C4-2B (cell line): ENCODE data around the gene PNMA6F.
"Not testable (repeated sequence)": the region's sequence is repeated elsewhere in the genome, so short reads cannot be mapped to it uniquely, and the experiment has no call there.

ENCODE experiments used
- H3K27ac ChIP-seq: fragments of 450-650 bp; 2 replicates; pipeline ENCODE4 v1.5.1; 2017
- CTCF ChIP-seq: fragments of 450-650 bp; conservative IDR thresholded peaks from 2 replicates; pipeline ENCODE4 v1.5.1; 2017; ENCODE audit warnings: mild to moderate bottlenecking
- ZFX ChIP-seq: fragments of 450-650 bp; IDR thresholded peaks from 2 replicates; pipeline ENCODE4 v1.6.1; 2017

Gene PNMA6F

DNA sequence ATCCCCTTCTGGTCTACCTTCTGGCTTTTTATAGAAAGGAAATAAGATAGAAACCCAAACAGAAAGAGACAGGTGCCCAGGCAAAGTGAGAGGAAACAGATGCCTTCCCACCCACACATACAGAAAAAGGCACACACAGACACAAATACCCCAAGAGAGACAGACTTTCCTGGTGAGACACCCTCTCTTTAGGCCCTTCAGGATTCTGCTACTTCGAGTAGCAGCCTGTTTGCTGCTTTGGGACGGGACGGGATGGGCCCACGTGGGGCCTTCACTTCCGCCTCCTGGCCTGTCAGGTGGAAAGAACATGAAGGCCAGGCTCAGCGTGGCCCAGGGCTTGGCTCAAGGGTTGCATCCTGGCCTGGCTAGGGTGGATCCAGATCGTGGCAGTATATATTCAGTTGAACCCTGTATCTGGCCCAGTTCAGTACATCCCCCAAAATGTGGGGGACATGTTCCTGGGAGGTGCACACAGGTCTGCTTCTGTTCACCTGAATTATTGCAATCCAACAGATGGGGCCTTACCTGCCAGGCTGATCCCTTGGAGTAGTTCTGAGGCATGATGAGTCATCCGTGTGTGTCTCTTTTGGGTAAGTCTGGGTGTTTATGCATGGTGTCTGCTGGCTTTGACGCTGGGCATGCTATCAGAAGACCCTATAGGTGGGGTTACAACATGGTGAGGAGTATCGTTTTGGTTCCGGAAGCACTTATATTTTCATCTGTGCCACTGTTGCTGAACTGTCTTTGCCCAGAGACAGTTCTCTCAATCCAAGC is 14.7 kb upstream of the PNMA6F start:
- TF ChIP-seq ZFX, result no peak
- TF ChIP-seq CTCF, result no peak
- no peak overlapping the region for H3K27ac ChIP-seq

GRCh38 chrX:153334654-153335295 is 13.2 kb upstream of the PNMA6F start:
- TF ChIP-seq ZFX, result no peak
- TF ChIP-seq CTCF, result no peak
- H3K27ac ChIP-seq, result peak overlapping the region; percentile 92

- TF ChIP-seq ZFX (peak; percentile 83), CTCF (no peak)
- peak within 1 kb of the TSS; percentile 92 for H3K27ac ChIP-seq
Measured at GRCh38 chrX:153333821-153334653, 12.5 kb upstream of the PNMA6F start, which contains the start of gene ZNF275. ZNF275 (plus strand) TSS chrX:153334153; CDS start chrX:153336680, 2,527 bp downstream.

- H3K27ac ChIP-seq, result peak overlapping the region; percentile 92; the same call in 1 of the 2 replicates
- no peak for TF ChIP-seq CTCF
- no peak for TF ChIP-seq ZFX
Measured at GRCh38 chrX:153333266-153333665, 11.7 kb upstream of the PNMA6F start.

GRCh38 chrX:153327561-153327960 is 6.0 kb upstream of the PNMA6F start:
- H3K27ac ChIP-seq, result no peak overlapping the region
- TF ChIP-seq CTCF (no peak), ZFX (no peak)

DNA sequence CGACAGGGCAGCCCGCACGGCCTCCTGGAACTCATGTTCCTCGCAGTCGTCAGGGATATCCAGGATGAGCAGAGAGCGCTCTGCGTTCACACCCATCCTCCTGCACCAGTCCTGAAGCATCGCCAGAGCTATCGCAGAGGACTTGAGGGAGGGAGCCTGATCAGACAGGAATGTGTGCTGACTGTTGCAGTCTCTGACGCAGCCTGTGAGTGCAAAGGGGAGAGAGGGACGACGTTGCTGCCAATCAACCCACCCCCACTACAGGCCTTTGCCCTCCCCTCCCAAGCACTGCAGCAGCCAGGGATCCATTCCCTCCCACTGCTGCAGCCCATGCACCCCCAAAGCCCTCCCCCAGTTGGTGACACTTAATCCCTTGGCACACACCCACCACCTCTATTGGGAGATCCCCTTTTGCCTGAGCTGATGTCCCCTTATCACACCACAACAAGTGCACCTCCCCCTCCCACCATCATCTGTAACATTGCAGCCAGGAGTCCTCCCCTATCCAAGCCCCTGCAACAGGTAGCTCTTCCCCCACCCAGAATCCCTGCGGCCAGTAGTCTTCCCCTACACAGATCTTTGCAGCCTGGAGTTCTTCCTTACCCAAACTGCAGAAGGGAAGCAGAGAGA is 897 bp downstream of the PNMA6F start:
- H3K27ac ChIP-seq, result no peak overlapping the region
- TF ChIP-seq CTCF (no peak), ZFX (no peak)

GRCh38 chrX:153320047-153320443 is 1.5 kb downstream of the PNMA6F start:
- not testable (repeated sequence) for H3K27ac ChIP-seq
